ENCODE data around the gene KIF3A. TPM values are rescaled to one million over a fixed set of nuclear protein-coding genes. Genes with fewer than 3 reads are reported as not detected.

The KIF3A gene
- total RNA-seq, 1 experiment from 2014 or later, result 12.7 TPM

- Histone ChIP-seq H3K9ac (ENCODE audit: low read length) (no peak overlapping the region), H3K27me3 (ENCODE audit: insufficient read depth, low read length) (no peaks in the 10 kb centered on the region), H3K36me3 (ENCODE audit: control insufficient read depth in 1 of 2, insufficient read depth in 2 of 2, low read length in 2 of 2) (no peaks in the 10 kb centered on the region), H3K9me3 (ENCODE audit: control insufficient read depth in 1 of 2, insufficient read depth in 1 of 2, low read depth in 1 of 2, low read length in 2 of 2) (no peaks in the 10 kb centered on the region), H4K20me1 (ENCODE audit: insufficient read depth) (no peaks in the 10 kb centered on the region), H3K79me2 (ENCODE audit: insufficient read depth, low read length) (no peaks in the 10 kb centered on the region), H3K27ac (ENCODE audit: low read depth, low read length) (no peak overlapping the region), H3K4me2 (ENCODE audit: low read length) (no peak overlapping the region), H3K9me2 (ENCODE audit: insufficient read depth) (no peaks in the 10 kb centered on the region), H3K4me1 (ENCODE audit: control insufficient read depth in 1 of 2, insufficient read depth in 2 of 2, low read length in 2 of 2) (peaks cover 9 to 15% of the 10 kb centered on the region in 2 experiments), H2AFZ (ENCODE audit: low read depth, low read length, poor library complexity, severe bottlenecking) (no peak overlapping the region), H3K4me3 (replicated peaks in 1 of 2; ENCODE audit: low read depth in 1 of 2, low read length in 2 of 2) (no peak overlapping the region)
- intact Hi-C loops (cut with micrococcal nuclease), result no loop called here
- BruUV-seq (replicated peaks), result no TSS peak
- CTCF ChIA-PET, result no interaction called here
- DNase-seq (ENCODE audit: low read depth, low spot score) (no peak), ATAC-seq (no peak)
- RAD21 ChIA-PET (ENCODE audit: low non-redundant PET in 1 of 2, low total read pairs in 2 of 2, uncharacterized antibody in 2 of 2, unreplicated experiment in 2 of 2), result no interaction called here
- no peak for TF ChIP-seq MAX (IDR thresholded peaks at IDR 0.05)
- POLR2A ChIA-PET, result no interaction called here
Observed at GRCh38 chr5:132681983-132682382, 55.4 kb downstream of the KIF3A start.

DNA sequence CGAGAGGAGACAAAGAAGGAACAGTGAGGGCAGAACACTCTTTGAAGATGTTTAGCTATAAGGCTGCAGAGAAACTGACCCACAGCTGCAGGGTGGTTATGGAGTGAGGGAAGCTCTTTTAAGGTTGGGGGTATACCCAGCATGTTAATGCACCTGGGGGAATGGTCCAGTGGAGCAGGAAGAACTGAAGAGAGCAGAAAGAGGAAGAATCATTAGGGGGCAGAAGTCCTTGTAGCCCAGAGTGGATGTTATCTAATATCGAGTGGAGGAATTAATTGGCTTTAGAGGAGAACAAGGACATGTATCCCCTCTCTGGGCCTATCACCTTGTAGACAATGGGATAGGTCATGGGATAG, 55.9 kb downstream of the KIF3A start:
- no TSS peak for BruUV-seq (replicated peaks)
- Histone ChIP-seq H4K20me1 (ENCODE audit: insufficient read depth) (no peaks in the 10 kb centered on the region), H3K9me3 (ENCODE audit: control insufficient read depth in 1 of 2, insufficient read depth in 1 of 2, low read depth in 1 of 2, low read length in 2 of 2) (no peaks in the 10 kb centered on the region), H3K27me3 (ENCODE audit: insufficient read depth, low read length) (no peaks in the 10 kb centered on the region), H3K4me1 (ENCODE audit: control insufficient read depth in 1 of 2, insufficient read depth in 2 of 2, low read length in 2 of 2) (peaks cover 11 to 20% of the 10 kb centered on the region in 2 experiments), H3K4me2 (ENCODE audit: low read length) (no peak overlapping the region), H3K4me3 (replicated peaks in 1 of 2; ENCODE audit: low read depth in 1 of 2, low read length in 2 of 2) (no peak overlapping the region), H3K27ac (ENCODE audit: low read depth, low read length) (no peak overlapping the region), H3K9me2 (ENCODE audit: insufficient read depth) (no peaks in the 10 kb centered on the region), H3K9ac (ENCODE audit: low read length) (no peak overlapping the region), H2AFZ (ENCODE audit: low read depth, low read length, poor library complexity, severe bottlenecking) (no peak overlapping the region), H3K79me2 (ENCODE audit: insufficient read depth, low read length) (no peaks in the 10 kb centered on the region), H3K36me3 (ENCODE audit: control insufficient read depth in 1 of 2, insufficient read depth in 2 of 2, low read length in 2 of 2) (no peaks in the 10 kb centered on the region)
- ChIA-PET POLR2A (no interaction called here), CTCF (no interaction called here), RAD21 (ENCODE audit: low non-redundant PET in 1 of 2, low total read pairs in 2 of 2, uncharacterized antibody in 2 of 2, unreplicated experiment in 2 of 2) (no interaction called here)
- TF ChIP-seq ZNF274 (IDR thresholded peaks at IDR 0.05; ENCODE audit: low read depth, low read length) (no peak), SP1 (IDR thresholded peaks at IDR 0.05; ENCODE audit: low read depth) (no peak), CBX3 (IDR thresholded peaks at IDR 0.05; ENCODE audit: low read depth) (no peak), POLR2AphosphoS5 (IDR thresholded peaks at IDR 0.05; ENCODE audit: low read depth, low read length) (no peak), JUND (IDR thresholded peaks at IDR 0.05) (no peak), EZH2 (IDR thresholded peaks at IDR 0.05) (no peak), SRF (IDR thresholded peaks at IDR 0.05; ENCODE audit: low read depth) (no peak), TCF7L2 (IDR thresholded peaks at IDR 0.05; ENCODE audit: borderline replicate concordance, extremely low read depth, insufficient read depth, insufficient read length) (no peak), ZFX (IDR thresholded peaks at IDR 0.05) (no peak), EGR1 (IDR thresholded peaks at IDR 0.05; ENCODE audit: low read depth) (no peak), MAX (IDR thresholded peaks at IDR 0.05) (no peak), YY1 (IDR thresholded peaks at IDR 0.05; ENCODE audit: extremely low read depth, insufficient replicate concordance, low read depth, low read length) (no peak), EZH2phosphoT487 (IDR thresholded peaks at IDR 0.05; ENCODE audit: borderline replicate concordance) (no peak)
- TF ChIP-seq, protein P1, sequence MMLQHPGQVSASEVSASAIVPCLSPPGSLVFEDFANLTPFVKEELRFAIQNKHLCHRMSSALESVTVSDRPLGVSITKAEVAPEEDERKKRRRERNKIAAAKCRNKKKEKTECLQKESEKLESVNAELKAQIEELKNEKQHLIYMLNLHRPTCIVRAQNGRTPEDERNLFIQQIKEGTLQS (IDR thresholded peaks at IDR 0.05), result no peak
- TF ChIP-seq, protein P2, sequence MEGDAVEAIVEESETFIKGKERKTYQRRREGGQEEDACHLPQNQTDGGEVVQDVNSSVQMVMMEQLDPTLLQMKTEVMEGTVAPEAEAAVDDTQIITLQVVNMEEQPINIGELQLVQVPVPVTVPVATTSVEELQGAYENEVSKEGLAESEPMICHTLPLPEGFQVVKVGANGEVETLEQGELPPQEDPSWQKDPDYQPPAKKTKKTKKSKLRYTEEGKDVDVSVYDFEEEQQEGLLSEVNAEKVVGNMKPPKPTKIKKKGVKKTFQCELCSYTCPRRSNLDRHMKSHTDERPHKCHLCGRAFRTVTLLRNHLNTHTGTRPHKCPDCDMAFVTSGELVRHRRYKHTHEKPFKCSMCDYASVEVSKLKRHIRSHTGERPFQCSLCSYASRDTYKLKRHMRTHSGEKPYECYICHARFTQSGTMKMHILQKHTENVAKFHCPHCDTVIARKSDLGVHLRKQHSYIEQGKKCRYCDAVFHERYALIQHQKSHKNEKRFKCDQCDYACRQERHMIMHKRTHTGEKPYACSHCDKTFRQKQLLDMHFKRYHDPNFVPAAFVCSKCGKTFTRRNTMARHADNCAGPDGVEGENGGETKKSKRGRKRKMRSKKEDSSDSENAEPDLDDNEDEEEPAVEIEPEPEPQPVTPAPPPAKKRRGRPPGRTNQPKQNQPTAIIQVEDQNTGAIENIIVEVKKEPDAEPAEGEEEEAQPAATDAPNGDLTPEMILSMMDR (IDR thresholded peaks at IDR 0.05 in 2 of 3, conservative IDR thresholded peaks at IDR 0.05 in 1 of 3; ENCODE audit: borderline replicate concordance in 1 of 3, insufficient read depth in 1 of 3, low read depth in 2 of 3, low read length in 2 of 3), result no peak
- TF ChIP-seq, protein P3, sequence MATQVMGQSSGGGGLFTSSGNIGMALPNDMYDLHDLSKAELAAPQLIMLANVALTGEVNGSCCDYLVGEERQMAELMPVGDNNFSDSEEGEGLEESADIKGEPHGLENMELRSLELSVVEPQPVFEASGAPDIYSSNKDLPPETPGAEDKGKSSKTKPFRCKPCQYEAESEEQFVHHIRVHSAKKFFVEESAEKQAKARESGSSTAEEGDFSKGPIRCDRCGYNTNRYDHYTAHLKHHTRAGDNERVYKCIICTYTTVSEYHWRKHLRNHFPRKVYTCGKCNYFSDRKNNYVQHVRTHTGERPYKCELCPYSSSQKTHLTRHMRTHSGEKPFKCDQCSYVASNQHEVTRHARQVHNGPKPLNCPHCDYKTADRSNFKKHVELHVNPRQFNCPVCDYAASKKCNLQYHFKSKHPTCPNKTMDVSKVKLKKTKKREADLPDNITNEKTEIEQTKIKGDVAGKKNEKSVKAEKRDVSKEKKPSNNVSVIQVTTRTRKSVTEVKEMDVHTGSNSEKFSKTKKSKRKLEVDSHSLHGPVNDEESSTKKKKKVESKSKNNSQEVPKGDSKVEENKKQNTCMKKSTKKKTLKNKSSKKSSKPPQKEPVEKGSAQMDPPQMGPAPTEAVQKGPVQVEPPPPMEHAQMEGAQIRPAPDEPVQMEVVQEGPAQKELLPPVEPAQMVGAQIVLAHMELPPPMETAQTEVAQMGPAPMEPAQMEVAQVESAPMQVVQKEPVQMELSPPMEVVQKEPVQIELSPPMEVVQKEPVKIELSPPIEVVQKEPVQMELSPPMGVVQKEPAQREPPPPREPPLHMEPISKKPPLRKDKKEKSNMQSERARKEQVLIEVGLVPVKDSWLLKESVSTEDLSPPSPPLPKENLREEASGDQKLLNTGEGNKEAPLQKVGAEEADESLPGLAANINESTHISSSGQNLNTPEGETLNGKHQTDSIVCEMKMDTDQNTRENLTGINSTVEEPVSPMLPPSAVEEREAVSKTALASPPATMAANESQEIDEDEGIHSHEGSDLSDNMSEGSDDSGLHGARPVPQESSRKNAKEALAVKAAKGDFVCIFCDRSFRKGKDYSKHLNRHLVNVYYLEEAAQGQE (IDR thresholded peaks at IDR 0.05; ENCODE audit: low read depth), result no peak
- ATAC-seq (no peak), DNase-seq (ENCODE audit: low read depth, low spot score) (no peak)
- intact Hi-C loops (cut with micrococcal nuclease), result no loop called here
